ENCODE measurements around the gene GPR33. TPM values are rescaled to one million over a fixed set of nuclear protein-coding genes. Genes with fewer than 3 reads are reported as not detected.
"Not testable (repeated sequence)": the region's sequence is repeated elsewhere in the genome, so short reads cannot be mapped to it uniquely, and the experiment has no call there.

Gene GPR33
- total and polyA plus RNA-seq, 12 donors, result not detected

GRCh38 chr14:31479027-31479426, 8.8 kb downstream of the GPR33 start:
- 73 to 79% (median 77%) methylated on average over 3 of the region's 3 CpGs for WGBS, 4 donors
- Histone ChIP-seq H3K27ac (no peak overlapping the region), H3K4me3 (no peak overlapping the region), H3K36me3 (replicated peaks in 1 of 2) (no peaks in the 10 kb centered on the region), H3K4me1 (replicated peaks in 1 of 2) (peaks cover 0 to 4% of the 10 kb centered on the region in 2 donors), H3K27me3 (no peaks in the 10 kb centered on the region), H3K9me3 (replicated peaks in 1 of 3) (no peaks in the 10 kb centered on the region)
- TF ChIP-seq POLR2A (IDR thresholded peaks at IDR 0.05), result no peak
- intact Hi-C loops (cut with DNase I), result no loop called here
- DNase-seq, result no peak

- no peaks in the 10 kb centered on the region for H3K27me3 ChIP-seq
- TF ChIP-seq POLR2A (IDR thresholded peaks at IDR 0.05) (no peak), CTCF (IDR thresholded peaks at IDR 0.05) (no peak)
- 54 to 92% (median 79%) methylated on average over 6 of the region's 6 CpGs for WGBS, 4 donors
- no peak overlapping the region for H3K4me3 ChIP-seq
- intact Hi-C loops (cut with DNase I), result no loop called here
- H3K4me1 ChIP-seq (replicated peaks in 1 of 2), result peaks cover 0 to 4% of the 10 kb centered on the region in 2 donors
- no peak overlapping the region for H3K27ac ChIP-seq
- H3K36me3 ChIP-seq (replicated peaks in 1 of 2), result no peaks in the 10 kb centered on the region
- no peaks in the 10 kb centered on the region for H3K9me3 ChIP-seq (replicated peaks in 1 of 3)
- DNase-seq, result no peak
Observed at GRCh38 chr14:31477248-31477647, 10.6 kb downstream of the GPR33 start.

- peaks cover 0 to 4% of the 10 kb centered on the region in 2 donors for H3K4me1 ChIP-seq (replicated peaks in 1 of 2)
- WGBS, 4 donors, result 70 to 76% (median 74%) methylated on average over 4 of the region's 4 CpGs
- H3K4me3 ChIP-seq, result no peak overlapping the region
- no peaks in the 10 kb centered on the region for H3K36me3 ChIP-seq (replicated peaks in 1 of 2)
- no peak for DNase-seq
- intact Hi-C loops (cut with DNase I), result no loop called here
- H3K27me3 ChIP-seq, result no peaks in the 10 kb centered on the region
- H3K9me3 ChIP-seq (replicated peaks in 1 of 3), result no peaks in the 10 kb centered on the region
- TF ChIP-seq POLR2A (IDR thresholded peaks at IDR 0.05) (no peak), CTCF (IDR thresholded peaks at IDR 0.05) (no peak)
- no peak overlapping the region for H3K27ac ChIP-seq
Observed at GRCh38 chr14:31476131-31476866, 11.5 kb downstream of the GPR33 start.

GRCh38 chr14:31466554-31466953, 21.3 kb downstream of the GPR33 start:
- no peaks in the 10 kb centered on the region for H3K27me3 ChIP-seq
- H3K4me3 ChIP-seq, result no peak overlapping the region
- no peaks in the 10 kb centered on the region for H3K36me3 ChIP-seq (replicated peaks in 1 of 2)
- intact Hi-C loops (cut with DNase I), result no loop called here
- WGBS, 4 donors, result 79 to 87% (median 84%) methylated on average over 6 of the region's 6 CpGs
- H3K27ac ChIP-seq, result no peak overlapping the region
- H3K4me1 ChIP-seq (replicated peaks in 1 of 2), result no peaks in the 10 kb centered on the region
- DNase-seq, result no peak
- TF ChIP-seq CTCF (IDR thresholded peaks at IDR 0.05) (no peak), POLR2A (IDR thresholded peaks at IDR 0.05) (no peak)
- no peaks in the 10 kb centered on the region for H3K9me3 ChIP-seq (replicated peaks in 1 of 3)

- TF ChIP-seq POLR2A (IDR thresholded peaks at IDR 0.05) (no peak), CTCF (IDR thresholded peaks at IDR 0.05) (no peak)
Observed at GRCh38 chr14:31465111-31465510, 22.7 kb downstream of the GPR33 start.

GRCh38 chr14:31462450-31462849, 25.4 kb downstream of the GPR33 start:
- H3K9me3 ChIP-seq (replicated peaks in 1 of 3); H3K4me3 ChIP-seq; DNase-seq; intact Hi-C loops (cut with DNase I); H3K27me3 ChIP-seq; H3K4me1 ChIP-seq (replicated peaks in 1 of 2); H3K27ac ChIP-seq; H3K36me3 ChIP-seq (replicated peaks in 1 of 2): not testable (repeated sequence)
- 70 to 77% (median 71%) methylated on average over 2 of the region's 2 CpGs for WGBS, 4 donors

More at GRCh38 chr14:31465111-31465510, 22.7 kb downstream of the GPR33 start:
- no peaks in the 10 kb centered on the region for H3K9me3 ChIP-seq (replicated peaks in 1 of 3)
- intact Hi-C loops (cut with DNase I), result no loop called here
- DNase-seq, result no peak
- H3K4me3 ChIP-seq, result no peak overlapping the region
- H3K36me3 ChIP-seq (replicated peaks in 1 of 2), result no peaks in the 10 kb centered on the region
- no peak overlapping the region for H3K27ac ChIP-seq
- no peaks in the 10 kb centered on the region for H3K4me1 ChIP-seq (replicated peaks in 1 of 2)
- no peaks in the 10 kb centered on the region for H3K27me3 ChIP-seq
